HG02798 (cell line): ENCODE results near the gene TMSB4X.

Experiments used
- ATAC-seq: cut with Tn5 transposase; IDR thresholded peaks from one replicate; pipeline ENCODE4 v1.9.1; 2021; ENCODE audit warnings: mild to moderate bottlenecking; ENCODE audit not compliant: unreplicated experiment, poor library complexity

Gene TMSB4X

DNA sequence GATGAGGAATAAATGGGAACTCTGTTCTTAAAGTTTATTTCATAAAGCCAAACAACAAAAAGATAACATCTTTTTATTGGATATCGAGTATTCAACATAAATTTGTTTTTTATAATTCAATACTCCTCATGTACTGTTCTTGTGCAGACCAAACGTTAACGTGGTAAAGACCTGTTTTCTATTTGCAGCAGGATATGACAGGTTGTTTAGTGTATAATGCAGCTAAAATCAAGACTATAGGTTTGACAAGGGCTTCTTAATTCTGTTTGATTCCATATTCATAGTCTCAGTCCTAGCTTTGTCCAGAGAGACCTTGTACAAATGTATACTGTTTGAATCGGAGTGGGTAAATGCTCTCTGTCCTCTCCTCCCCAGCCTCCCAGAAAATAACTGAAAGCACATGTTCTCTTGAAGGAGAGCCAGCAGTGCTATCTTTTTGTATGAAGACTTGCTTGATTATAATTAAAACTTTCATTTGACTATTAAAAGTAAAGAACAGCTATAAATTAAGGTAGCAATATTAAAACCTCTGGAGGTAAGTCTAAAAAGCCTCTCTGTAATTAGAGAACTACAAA, 17.7 kb downstream of the TMSB4X start:
- ATAC-seq = no peak

DNA sequence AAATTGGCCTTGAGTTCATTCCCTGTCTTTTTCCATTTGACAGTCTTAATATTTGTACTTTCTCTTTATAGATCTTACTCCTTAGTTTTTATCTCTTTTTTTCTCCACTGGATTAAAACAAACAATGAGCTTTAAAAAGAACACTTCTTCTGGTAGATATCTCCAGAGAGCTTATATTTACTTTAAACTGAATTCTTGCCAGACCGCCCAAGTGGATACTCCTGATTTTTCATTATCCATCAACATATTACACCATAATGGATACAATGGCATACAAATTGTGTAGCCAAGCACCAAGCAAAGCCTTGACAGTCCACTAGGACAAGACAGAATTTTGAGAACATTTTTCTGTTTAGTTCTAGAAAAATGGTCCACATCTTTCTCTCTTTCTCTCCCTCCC, 18.9 kb downstream of the TMSB4X start:
- no peak for ATAC-seq

- ATAC-seq = no peak
Observed at GRCh38 chrX:12994321-12994720, 19.4 kb downstream of the TMSB4X start.

- no peak for ATAC-seq
Observed at GRCh38 chrX:12996934-12997435, 22.1 kb downstream of the TMSB4X start.

DNA sequence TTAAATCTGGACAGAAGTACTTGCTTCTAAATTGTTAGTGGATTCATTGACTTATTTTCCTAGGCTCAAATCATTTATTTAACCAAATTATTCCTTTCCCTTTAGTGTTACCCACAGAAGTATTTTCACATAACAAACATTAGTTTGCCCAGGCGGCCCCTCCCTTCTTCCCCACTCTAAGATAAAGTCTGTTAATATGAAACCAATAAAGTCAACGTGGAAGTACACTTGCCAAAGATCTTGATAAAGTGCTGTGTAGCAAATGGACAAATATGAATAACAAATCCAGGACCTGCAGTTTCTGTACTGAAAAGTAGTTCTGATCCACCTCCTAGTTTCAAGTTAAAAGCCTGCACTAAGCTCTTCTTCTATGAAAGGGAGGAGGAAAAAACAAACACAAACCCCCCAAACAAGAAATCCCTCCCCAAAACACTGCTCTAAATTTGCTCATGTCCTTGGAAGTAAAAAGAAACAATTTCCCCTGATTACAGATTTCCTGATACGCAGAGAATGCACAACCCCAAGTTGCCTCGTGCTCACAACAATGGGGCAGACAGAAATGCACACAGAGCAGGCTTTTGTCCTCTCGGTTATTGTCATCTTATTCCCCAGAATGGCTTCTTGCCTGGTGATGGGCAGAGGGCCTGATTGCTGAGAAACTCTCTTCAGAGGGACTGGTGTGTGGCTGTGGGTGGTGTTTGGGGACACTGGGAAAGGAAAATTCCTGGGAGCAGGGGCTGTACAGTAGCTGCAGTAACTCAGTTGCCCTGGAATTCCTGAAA, 23.2 kb downstream of the TMSB4X start:
- no peak for ATAC-seq

DNA sequence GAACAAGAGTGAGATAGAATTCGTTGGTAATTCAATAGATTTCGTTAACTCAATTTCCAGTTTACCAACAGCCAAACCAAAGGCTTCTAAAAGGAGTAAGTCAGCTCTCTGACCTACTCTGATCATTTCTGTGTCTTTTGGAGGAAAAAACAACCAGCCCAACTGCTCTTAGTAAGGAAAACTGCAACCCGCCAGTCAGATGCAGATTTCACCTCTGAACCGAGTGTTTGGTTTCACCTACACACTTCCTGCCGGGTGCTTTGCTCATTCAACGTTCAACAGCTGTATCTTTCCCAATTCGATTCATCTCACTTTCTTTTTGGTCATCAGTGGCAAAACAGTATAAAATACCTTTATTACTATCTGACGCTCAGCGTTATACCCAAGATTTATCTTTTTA, 24.5 kb downstream of the TMSB4X start:
- peak; percentile 59 for ATAC-seq

DNA sequence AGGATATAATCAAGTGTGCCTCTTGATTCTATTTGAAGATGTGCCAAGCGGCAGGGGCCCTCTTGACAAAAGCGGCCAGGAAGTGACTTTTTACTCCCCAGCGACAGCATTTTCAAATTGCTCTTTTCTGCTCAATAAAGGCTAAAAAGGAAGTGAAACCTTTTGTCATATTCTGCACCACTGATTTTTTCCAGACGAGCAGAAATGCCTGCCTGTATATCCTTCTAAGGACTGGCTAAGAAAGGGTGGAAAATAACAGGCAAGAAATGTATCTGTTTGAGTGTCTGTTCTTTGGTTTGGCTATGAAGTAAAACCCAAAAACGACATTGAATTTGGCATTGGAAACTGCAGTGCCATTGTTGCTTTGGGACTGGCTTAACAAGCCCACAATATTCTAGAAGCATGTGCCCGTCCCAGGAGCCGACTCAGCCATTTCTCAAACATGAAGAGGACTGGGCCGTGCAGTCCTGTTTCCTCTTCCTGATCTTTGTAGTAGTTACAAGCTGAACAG, 25.4 kb downstream of the TMSB4X start:
- peak; percentile 40 for ATAC-seq

DNA sequence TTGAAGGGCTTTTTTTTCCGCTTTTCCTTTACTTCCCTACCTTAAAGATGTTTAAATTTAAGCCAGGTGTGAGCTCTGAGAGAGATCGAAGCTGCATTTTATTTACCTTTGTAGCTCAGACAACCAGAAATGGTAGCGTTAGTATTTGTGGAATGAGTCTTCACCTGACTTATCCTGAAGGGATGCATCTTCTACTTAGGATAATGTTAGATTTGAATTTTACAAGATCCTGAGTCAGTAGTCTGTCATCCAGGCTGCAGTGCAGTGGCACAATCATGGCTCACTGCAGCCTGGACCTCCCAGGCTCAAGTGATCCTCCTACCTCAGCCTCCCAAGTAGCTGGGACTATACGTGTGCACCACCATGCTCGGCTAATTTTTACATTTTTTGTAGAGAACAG, 26.2 kb downstream of the TMSB4X start:
- ATAC-seq = no peak

GRCh38 chrX:13001961-13002671, 27.2 kb downstream of the TMSB4X start:
- ATAC-seq = no peak

DNA sequence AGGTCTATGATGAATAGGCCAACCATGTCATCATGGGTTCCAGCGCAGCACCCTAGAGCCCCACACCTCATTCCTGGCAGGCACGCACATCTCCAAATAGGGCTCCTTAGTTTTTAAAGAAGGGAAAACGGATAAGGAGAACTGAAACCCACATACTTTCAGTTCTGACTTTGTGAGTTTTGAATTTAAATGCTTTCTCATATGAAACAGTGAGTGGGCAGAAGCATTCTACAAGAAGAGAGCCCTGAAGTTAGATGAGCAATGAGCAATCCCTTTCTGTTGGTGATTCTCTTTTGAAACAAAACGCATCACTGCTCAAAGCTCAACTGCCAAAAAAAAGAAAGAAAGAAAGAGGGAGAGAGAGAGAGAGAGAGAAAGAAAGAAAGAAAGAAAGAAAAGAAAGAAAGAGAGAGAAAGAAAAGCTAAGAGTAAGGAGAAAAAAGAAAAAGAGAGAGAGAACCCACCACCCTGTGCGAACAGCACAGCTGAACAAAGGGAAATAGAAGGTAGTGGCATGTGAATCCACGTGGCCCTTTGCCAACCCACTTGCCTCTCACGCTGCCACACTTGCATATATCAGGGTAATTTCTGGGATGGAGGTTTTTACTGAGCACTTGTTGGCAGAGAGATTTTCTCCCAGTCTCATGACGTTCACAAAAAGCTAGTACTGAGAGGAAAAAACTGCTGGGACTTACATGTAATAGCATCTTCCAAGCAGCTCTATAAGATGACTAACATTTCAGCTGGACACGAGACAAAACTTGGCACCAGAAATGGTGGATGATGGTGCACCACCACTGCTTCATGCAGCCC, 31.0 kb downstream of the TMSB4X start:
- ATAC-seq = peak; percentile 64

DNA sequence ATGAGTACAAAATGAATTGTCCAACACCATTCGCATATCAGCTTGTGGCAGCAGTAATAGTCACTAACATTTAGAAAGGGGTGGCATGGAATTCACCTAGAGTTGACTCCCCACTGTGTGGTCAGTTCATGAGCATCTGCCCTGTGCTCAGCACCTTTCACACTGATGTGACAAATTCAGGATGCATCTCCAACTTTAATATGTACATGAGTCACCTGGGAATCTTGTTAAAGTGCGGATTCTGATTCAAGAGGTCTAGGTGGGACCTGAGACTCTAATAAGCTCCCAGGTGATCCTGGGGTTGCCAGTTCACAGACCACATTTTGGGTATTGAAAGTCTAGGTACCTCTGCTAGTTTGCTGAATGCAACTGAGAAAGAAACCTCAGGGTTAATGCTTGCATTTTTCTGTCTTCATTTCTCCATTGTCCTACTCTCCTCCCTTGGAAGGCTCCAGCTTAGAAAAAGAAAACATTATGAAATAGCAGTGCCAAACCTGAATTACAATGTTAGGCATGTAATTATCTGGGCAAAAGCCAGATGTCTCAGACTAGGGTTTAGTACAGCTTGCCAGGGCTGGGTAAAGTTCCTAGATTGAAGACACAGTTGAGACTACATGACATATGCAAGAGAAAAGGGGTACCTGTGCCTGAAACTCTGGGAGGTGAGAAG, 32.7 kb downstream of the TMSB4X start:
- ATAC-seq = peak; percentile 9

GRCh38 chrX:13008189-13008533, 33.3 kb downstream of the TMSB4X start:
- ATAC-seq = peak; percentile 36

DNA sequence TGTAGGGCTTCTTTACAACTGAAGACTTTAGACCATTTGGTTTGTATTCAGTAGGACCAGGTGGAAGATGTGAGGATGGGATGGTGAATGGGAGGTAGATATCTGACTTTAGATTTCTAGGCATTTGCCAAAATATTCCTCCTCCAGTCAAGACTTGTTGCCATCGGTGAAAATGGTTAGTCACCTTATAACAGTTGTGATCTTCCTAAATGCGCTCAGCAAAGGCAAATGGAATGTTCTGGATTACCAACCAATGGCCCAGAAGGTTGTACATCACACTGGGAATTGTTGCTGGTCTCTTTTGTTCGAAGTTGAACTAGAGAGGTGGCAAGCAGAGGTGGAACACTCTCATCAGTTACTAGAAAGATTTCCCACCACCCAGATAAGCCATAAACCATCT, 33.9 kb downstream of the TMSB4X start:
- ATAC-seq = no peak

GRCh38 chrX:13009273-13009672, 34.4 kb downstream of the TMSB4X start:
- no peak for ATAC-seq

- ATAC-seq = no peak
Observed at GRCh38 chrX:13009844-13010243, 34.9 kb downstream of the TMSB4X start.

DNA sequence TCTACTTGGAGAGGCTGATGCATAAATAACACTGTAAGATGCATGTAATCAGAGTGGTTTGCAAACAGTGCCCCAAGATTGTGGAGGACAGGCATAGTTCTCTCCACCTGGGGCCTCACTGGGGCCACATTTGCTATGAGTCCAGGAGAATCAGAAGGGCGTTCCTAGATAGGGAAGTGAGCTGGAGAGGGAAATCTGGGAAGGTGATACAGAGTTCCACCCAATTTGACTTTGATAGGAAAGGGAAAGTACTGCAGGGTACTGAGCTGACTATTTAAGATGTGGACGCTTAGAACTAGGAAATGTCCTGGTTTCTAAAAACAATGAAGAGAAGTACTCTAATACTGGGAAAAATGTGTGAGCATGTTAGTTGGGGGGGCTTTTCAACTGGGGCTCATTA, 35.6 kb downstream of the TMSB4X start:
- ATAC-seq = no peak

- peak; percentile 80 for ATAC-seq
Observed at GRCh38 chrX:13013363-13014110, 38.6 kb downstream of the TMSB4X start.

GRCh38 chrX:13014111-13015096, 39.5 kb downstream of the TMSB4X start:
- peak; percentile 30 for ATAC-seq
